ENCODE data around the gene EPN3. TPM values are rescaled to one million over a fixed set of nuclear protein-coding genes. Genes with fewer than 3 reads are reported as not detected.

The EPN3 gene
- total and polyA plus RNA-seq, 2 experiments from 2014 or later: 2.3 to 7.7 TPM

GRCh38 chr17:50584749-50585148 is 52.2 kb downstream of the EPN3 start:
- H2AFZ ChIP-seq: no peak overlapping the region
- no peaks in the 10 kb centered on the region for H3K27me3 ChIP-seq (ENCODE audit: insufficient read depth)
- H3K36me3 ChIP-seq (ENCODE audit: insufficient read depth): no peaks in the 10 kb centered on the region
- no peaks in the 10 kb centered on the region for H3K36me3 Mint-ChIP-seq (ENCODE audit: low read depth)
- no peak overlapping the region for H3K4me3 Mint-ChIP-seq
- H3K27me3 Mint-ChIP-seq (ENCODE audit: insufficient read depth, low read depth, poor library complexity): peaks cover 25% of the 10 kb centered on the region
- H3K4me1 ChIP-seq (ENCODE audit: insufficient read depth): no peaks in the 10 kb centered on the region; the same call in 1 of the 2 replicates
- H4K20me1 ChIP-seq (replicated peaks; ENCODE audit: insufficient read depth): no peaks in the 10 kb centered on the region
- no peaks in the 10 kb centered on the region for H3K9me2 ChIP-seq (ENCODE audit: insufficient read depth)
- DNase-seq (ENCODE audit: low spot score) (no peak), ATAC-seq (no peak)
- no peaks in the 10 kb centered on the region; the same call in 2 of the 3 replicates for H3K9me3 Mint-ChIP-seq
- H3K4me3 ChIP-seq: no peak overlapping the region
- no peak for TF ChIP-seq CTCF (conservative IDR thresholded peaks at IDR 0.05; ENCODE audit: low read depth in 2 of 2)
- no peak for TF ChIP-seq CREB1 (CRISPR knock-in tag; IDR thresholded peaks at IDR 0.05; ENCODE audit: low read depth)
- no peak for TF ChIP-seq NANOG (IDR thresholded peaks at IDR 0.05; ENCODE audit: borderline replicate concordance)
- TF ChIP-seq ZNF331 (CRISPR knock-in tag; IDR thresholded peaks at IDR 0.05; ENCODE audit: low read depth): no peak
- no peak for TF ChIP-seq ZNF114 (CRISPR knock-in tag; IDR thresholded peaks at IDR 0.05)
- TF ChIP-seq STAT1 (IDR thresholded peaks at IDR 0.05; ENCODE audit: unreplicated experiment): no peak
- no peak for TF ChIP-seq EZH2phosphoT487 (IDR thresholded peaks at IDR 0.05; ENCODE audit: unreplicated experiment)
- TF ChIP-seq, protein P1, sequence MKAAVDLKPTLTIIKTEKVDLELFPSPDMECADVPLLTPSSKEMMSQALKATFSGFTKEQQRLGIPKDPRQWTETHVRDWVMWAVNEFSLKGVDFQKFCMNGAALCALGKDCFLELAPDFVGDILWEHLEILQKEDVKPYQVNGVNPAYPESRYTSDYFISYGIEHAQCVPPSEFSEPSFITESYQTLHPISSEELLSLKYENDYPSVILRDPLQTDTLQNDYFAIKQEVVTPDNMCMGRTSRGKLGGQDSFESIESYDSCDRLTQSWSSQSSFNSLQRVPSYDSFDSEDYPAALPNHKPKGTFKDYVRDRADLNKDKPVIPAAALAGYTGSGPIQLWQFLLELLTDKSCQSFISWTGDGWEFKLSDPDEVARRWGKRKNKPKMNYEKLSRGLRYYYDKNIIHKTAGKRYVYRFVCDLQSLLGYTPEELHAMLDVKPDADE (IDR thresholded peaks at IDR 0.05): no peak
- TF ChIP-seq, protein P2, sequence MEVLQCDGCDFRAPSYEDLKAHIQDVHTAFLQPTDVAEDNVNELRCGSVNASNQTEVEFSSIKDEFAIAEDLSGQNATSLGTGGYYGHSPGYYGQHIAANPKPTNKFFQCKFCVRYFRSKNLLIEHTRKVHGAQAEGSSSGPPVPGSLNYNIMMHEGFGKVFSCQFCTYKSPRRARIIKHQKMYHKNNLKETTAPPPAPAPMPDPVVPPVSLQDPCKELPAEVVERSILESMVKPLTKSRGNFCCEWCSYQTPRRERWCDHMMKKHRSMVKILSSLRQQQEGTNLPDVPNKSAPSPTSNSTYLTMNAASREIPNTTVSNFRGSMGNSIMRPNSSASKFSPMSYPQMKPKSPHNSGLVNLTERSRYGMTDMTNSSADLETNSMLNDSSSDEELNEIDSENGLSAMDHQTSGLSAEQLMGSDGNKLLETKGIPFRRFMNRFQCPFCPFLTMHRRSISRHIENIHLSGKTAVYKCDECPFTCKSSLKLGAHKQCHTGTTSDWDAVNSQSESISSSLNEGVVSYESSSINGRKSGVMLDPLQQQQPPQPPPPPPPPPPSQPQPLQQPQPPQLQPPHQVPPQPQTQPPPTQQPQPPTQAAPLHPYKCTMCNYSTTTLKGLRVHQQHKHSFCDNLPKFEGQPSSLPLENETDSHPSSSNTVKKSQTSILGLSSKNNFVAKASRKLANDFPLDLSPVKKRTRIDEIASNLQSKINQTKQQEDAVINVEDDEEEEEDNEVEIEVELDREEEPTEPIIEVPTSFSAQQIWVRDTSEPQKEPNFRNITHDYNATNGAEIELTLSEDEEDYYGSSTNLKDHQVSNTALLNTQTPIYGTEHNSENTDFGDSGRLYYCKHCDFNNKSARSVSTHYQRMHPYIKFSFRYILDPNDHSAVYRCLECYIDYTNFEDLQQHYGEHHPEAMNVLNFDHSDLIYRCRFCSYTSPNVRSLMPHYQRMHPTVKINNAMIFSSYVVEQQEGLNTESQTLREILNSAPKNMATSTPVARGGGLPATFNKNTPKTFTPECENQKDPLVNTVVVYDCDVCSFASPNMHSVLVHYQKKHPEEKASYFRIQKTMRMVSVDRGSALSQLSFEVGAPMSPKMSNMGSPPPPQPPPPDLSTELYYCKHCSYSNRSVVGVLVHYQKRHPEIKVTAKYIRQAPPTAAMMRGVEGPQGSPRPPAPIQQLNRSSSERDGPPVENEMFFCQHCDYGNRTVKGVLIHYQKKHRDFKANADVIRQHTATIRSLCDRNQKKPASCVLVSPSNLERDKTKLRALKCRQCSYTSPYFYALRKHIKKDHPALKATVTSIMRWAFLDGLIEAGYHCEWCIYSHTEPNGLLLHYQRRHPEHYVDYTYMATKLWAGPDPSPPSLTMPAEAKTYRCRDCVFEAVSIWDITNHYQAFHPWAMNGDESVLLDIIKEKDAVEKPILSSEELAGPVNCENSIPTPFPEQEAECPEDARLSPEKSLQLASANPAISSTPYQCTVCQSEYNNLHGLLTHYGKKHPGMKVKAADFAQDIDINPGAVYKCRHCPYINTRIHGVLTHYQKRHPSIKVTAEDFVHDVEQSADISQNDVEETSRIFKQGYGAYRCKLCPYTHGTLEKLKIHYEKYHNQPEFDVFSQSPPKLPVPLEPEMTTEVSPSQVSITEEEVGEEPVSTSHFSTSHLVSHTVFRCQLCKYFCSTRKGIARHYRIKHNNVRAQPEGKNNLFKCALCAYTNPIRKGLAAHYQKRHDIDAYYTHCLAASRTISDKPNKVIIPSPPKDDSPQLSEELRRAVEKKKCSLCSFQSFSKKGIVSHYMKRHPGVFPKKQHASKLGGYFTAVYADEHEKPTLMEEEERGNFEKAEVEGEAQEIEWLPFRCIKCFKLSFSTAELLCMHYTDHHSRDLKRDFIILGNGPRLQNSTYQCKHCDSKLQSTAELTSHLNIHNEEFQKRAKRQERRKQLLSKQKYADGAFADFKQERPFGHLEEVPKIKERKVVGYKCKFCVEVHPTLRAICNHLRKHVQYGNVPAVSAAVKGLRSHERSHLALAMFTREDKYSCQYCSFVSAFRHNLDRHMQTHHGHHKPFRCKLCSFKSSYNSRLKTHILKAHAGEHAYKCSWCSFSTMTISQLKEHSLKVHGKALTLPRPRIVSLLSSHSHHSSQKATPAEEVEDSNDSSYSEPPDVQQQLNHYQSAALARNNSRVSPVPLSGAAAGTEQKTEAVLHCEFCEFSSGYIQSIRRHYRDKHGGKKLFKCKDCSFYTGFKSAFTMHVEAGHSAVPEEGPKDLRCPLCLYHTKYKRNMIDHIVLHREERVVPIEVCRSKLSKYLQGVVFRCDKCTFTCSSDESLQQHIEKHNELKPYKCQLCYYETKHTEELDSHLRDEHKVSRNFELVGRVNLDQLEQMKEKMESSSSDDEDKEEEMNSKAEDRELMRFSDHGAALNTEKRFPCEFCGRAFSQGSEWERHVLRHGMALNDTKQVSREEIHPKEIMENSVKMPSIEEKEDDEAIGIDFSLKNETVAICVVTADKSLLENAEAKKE (CRISPR knock-in tag; IDR thresholded peaks at IDR 0.05): no peak
- TF ChIP-seq EZH2 (IDR thresholded peaks at IDR 0.05; ENCODE audit: low read depth, unreplicated experiment): no peak
- TF ChIP-seq POLR2AphosphoS5 (IDR thresholded peaks at IDR 0.05; ENCODE audit: low read depth): no peak
- TF ChIP-seq JUNB (IDR thresholded peaks at IDR 0.05; ENCODE audit: unreplicated experiment): no peak
- TF ChIP-seq, protein P3, sequence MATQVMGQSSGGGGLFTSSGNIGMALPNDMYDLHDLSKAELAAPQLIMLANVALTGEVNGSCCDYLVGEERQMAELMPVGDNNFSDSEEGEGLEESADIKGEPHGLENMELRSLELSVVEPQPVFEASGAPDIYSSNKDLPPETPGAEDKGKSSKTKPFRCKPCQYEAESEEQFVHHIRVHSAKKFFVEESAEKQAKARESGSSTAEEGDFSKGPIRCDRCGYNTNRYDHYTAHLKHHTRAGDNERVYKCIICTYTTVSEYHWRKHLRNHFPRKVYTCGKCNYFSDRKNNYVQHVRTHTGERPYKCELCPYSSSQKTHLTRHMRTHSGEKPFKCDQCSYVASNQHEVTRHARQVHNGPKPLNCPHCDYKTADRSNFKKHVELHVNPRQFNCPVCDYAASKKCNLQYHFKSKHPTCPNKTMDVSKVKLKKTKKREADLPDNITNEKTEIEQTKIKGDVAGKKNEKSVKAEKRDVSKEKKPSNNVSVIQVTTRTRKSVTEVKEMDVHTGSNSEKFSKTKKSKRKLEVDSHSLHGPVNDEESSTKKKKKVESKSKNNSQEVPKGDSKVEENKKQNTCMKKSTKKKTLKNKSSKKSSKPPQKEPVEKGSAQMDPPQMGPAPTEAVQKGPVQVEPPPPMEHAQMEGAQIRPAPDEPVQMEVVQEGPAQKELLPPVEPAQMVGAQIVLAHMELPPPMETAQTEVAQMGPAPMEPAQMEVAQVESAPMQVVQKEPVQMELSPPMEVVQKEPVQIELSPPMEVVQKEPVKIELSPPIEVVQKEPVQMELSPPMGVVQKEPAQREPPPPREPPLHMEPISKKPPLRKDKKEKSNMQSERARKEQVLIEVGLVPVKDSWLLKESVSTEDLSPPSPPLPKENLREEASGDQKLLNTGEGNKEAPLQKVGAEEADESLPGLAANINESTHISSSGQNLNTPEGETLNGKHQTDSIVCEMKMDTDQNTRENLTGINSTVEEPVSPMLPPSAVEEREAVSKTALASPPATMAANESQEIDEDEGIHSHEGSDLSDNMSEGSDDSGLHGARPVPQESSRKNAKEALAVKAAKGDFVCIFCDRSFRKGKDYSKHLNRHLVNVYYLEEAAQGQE (IDR thresholded peaks at IDR 0.05; ENCODE audit: unreplicated experiment): no peak
- no peaks in the 10 kb centered on the region for H3K79me2 ChIP-seq (replicated peaks; ENCODE audit: insufficient read depth)
- H3K4me1 Mint-ChIP-seq: peaks cover 24% of the 10 kb centered on the region
- no peak overlapping the region for H3K4me2 ChIP-seq
- H3K27ac ChIP-seq (ENCODE audit: low read depth): no peak overlapping the region
- no peak overlapping the region for H3K27ac Mint-ChIP-seq
- H3F3A ChIP-seq (replicated peaks; ENCODE audit: low read depth): no peaks in the 10 kb centered on the region
